Tibial artery (tissue), 4 donors: Measurements from ENCODE around the gene KCNT1.

Experiments used
- DNase-seq, 2 donors: peaks; one replicate each; pipeline ENCODE4 v3.0.0-alpha.2; 2019
- H3K27ac ChIP-seq, 2 donors: fragments of 200-600 bp; sonication (generic) in 1 of 2; 1 replicate in 1 of 2; 2 replicates in 1 of 2; pipeline ENCODE4 v1.5.1; 2018 to 2019; ENCODE audit warnings: mild to moderate bottlenecking in 1 of 2
- H3K27me3 ChIP-seq, 2 donors: fragments of 200-600 bp; sonication (generic) in 1 of 2; one replicate each; pipeline versions ENCODE4 v1.5.1 to v1.6.0; 2016 to 2019
- H3K36me3 ChIP-seq, 3 donors: fragments of 200-600 bp; sonication (generic) in 2 of 3; one replicate each; pipeline ENCODE4 v1.5.1; 2016 to 2019; ENCODE audit warnings: mild to moderate bottlenecking in 2 of 3
- H3K4me1 ChIP-seq, 4 donors: fragments of 200-600 bp; sonication (generic) in 2 of 4; 1 replicate in 3 of 4; 2 replicates in 1 of 4; pipeline ENCODE4 v1.5.1; 2016 to 2019
- H3K4me3 ChIP-seq, 2 donors: fragments of 200-600 bp; sonication (generic) in 1 of 2; 1 replicate in 1 of 2; 2 replicates in 1 of 2; pipeline ENCODE4 v1.5.1; 2018 to 2019; ENCODE audit warnings: mild to moderate bottlenecking in 2 of 2
- H3K9me3 ChIP-seq, 3 donors: fragments of 200-600 bp; sonication (generic) in 1 of 3; one replicate each; pipeline ENCODE4 v1.5.1; 2016 to 2019
- CTCF ChIP-seq, 2 experiments: fragments of 200-600 bp in 1 of 2; fragments of 450-650 bp in 1 of 2; IDR thresholded peaks; one replicate each; pipeline ENCODE4 v1.5.1; 2017 to 2019; ENCODE audit warnings: antibody characterized with exemption in 2 of 2, mild to moderate bottlenecking in 1 of 2, moderate library complexity in 1 of 2
- intact Hi-C: fragments of 100-400 bp; cut with DNase I; formaldehyde crosslinking; loops from one replicate; pipeline ENCODE4 v1.15.0; 2023; ENCODE audit warnings: low total_unique reads

The KCNT1 gene

DNA sequence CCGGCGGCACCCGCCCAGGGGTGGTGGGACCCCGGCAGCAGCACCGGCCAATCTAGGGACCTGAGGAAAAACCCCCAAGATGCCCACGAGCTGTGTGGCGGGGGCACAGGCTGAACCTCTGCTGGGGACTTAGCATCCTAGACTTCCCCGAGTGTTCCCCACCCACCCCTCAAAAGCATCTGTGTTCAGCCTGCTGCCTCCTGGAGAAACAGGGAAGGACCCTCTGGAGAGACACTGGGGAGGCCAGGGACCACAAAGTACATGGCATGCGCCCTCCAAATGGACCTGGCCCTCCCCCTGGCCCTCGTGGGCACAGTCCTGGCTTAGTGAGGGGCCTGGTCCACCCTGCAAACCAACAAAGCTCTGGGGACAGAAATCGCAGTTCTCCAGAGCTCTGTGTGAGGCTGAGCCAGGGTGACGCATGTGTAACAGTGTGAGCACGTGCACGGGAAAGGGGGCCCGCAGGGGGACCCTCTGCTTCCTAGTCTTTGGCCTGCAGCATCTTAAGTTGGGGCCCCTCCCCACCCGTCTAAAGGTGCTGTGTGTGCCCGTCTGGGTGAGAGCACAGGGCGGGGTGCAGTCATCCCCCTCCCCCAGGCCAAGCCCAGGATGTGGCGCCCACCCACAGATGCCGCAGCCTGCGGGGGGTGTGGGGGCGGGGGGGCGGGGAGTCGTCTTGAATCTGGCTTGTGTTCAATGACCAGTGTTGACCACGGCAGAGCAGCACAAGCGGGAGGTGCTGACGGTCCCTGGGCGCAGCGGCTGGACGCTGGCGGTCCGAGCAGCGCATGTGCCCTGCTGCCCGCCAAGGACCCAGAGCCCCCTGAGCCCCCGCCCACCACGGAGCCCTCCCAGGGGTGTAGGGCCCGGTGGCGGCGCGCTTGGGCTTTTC is 672 bp upstream of the KCNT1 start:
- no peak overlapping the region for H3K4me3 ChIP-seq
- TF ChIP-seq CTCF (IDR thresholded peaks at IDR 0.05), result no peak
- H3K4me1 ChIP-seq, result peaks cover 0 to 19% (median 14%) of the 10 kb centered on the region in 4 donors
- intact Hi-C loops, result no loop called here
- no peak overlapping the region for H3K27ac ChIP-seq
- no peaks in the 10 kb centered on the region for H3K9me3 ChIP-seq
- peaks cover 0 to 63% of the 10 kb centered on the region in 2 donors for H3K27me3 ChIP-seq
- no peaks in the 10 kb centered on the region for H3K36me3 ChIP-seq
- no peak for DNase-seq

GRCh38 chr9:135703726-135704125 is 1.7 kb downstream of the KCNT1 start:
- intact Hi-C loops, result no loop called here
- no peak for TF ChIP-seq CTCF (IDR thresholded peaks at IDR 0.05)
- Histone ChIP-seq H3K27ac (no peak overlapping the region), H3K27me3 (peaks cover 0 to 82% of the 10 kb centered on the region in 2 donors), H3K9me3 (no peaks in the 10 kb centered on the region), H3K4me1 (peaks cover 0 to 19% (median 14%) of the 10 kb centered on the region in 4 donors), H3K36me3 (no peaks in the 10 kb centered on the region), H3K4me3 (no peak overlapping the region)
- DNase-seq, result no peak

DNA sequence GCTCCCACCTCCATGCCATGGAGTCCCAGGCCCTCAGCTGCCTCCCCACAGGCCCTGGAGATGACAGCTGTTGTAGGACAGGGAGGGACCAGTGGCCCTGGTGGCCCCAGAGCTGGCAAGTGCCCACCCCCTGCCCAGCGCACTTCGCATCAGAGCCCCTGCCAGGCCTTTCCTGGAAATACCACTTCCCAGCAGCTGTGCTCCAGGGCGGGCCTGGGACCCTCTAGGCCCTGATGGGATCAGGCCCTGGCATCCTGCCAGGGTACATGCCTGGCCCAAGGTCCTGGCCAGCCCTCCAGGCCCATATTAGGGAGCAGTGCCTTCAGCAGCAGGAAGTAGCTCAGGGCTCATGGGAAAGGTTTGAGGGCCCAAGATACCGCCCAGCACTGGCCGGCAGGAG is 2.5 kb downstream of the KCNT1 start:
- Histone ChIP-seq H3K9me3 (no peaks in the 10 kb centered on the region), H3K27ac (no peak overlapping the region), H3K4me3 (no peak overlapping the region), H3K27me3 (peaks cover 0 to 90% of the 10 kb centered on the region in 2 donors), H3K4me1 (peaks cover 0 to 19% (median 14%) of the 10 kb centered on the region in 4 donors), H3K36me3 (no peaks in the 10 kb centered on the region)
- intact Hi-C loops, result no loop called here
- no peak for DNase-seq
- no peak for TF ChIP-seq CTCF (IDR thresholded peaks at IDR 0.05)

GRCh38 chr9:135705376-135705775 is 3.4 kb downstream of the KCNT1 start:
- no peaks in the 10 kb centered on the region for H3K9me3 ChIP-seq
- H3K36me3 ChIP-seq, result no peaks in the 10 kb centered on the region
- no peak for DNase-seq
- H3K27me3 ChIP-seq, result peaks cover 0 to 91% of the 10 kb centered on the region in 2 donors
- intact Hi-C loops, result no loop called here
- H3K4me1 ChIP-seq, result peaks cover 0 to 19% (median 14%) of the 10 kb centered on the region in 4 donors
- H3K4me3 ChIP-seq, result no peak overlapping the region
- TF ChIP-seq CTCF (IDR thresholded peaks at IDR 0.05), result no peak
- no peak overlapping the region for H3K27ac ChIP-seq

DNA sequence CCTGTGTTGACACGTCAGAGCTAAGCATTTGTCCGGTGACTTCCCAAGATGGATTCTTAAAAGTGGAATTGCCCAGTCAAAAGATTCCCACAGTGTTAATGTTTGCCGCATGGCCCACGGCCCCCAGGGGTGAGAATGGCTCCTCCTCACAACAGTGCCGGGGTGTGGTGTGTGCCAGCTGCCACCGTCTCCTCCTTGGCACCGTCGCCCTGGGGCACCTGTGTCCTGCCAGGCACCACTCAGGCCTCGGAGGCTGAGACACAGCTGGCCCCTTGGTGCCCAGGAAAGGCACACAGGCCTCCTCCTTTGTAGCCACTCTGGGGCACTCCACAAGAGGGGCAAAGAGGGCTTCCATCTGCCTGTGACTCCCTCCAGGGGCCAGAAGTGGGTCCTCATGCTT is 4.3 kb downstream of the KCNT1 start:
- H3K27me3 ChIP-seq, result peaks cover 0 to 82% of the 10 kb centered on the region in 2 donors
- intact Hi-C loops, result no loop called here
- no peaks in the 10 kb centered on the region for H3K9me3 ChIP-seq
- H3K4me3 ChIP-seq, result no peak overlapping the region
- no peaks in the 10 kb centered on the region for H3K36me3 ChIP-seq
- no peak for DNase-seq
- H3K4me1 ChIP-seq, result peaks cover 0 to 19% (median 14%) of the 10 kb centered on the region in 4 donors
- no peak overlapping the region for H3K27ac ChIP-seq
- TF ChIP-seq CTCF (IDR thresholded peaks at IDR 0.05), result no peak
